Nephron progenitor cell (in vitro differentiated cells): Measurements from ENCODE around the gene GJB3.
A peak's percentile ranks its signal among the peaks of the same experiment; 100 is the strongest.

Source experiments
- DNase-seq: peaks from one replicate; pipeline ENCODE4 v3.0.0; 2021
- H3K27ac Mint-ChIP-seq: 2 replicates; pipeline ENCODE4 v1.8.0; 2021; ENCODE audit warnings: mild to moderate bottlenecking, moderate library complexity, mixed read lengths
- H3K27me3 Mint-ChIP-seq: 2 replicates; pipeline ENCODE4 v1.8.0; 2021; ENCODE audit warnings: mild to moderate bottlenecking, low read depth, mixed read lengths; ENCODE audit not compliant: poor library complexity
- H3K36me3 Mint-ChIP-seq: 2 replicates; pipeline ENCODE4 v1.8.0; 2021; ENCODE audit warnings: low read depth, mixed read lengths
- H3K4me1 Mint-ChIP-seq: 2 replicates; pipeline ENCODE4 v1.8.0; 2021; ENCODE audit warnings: mixed read lengths
- H3K4me3 Mint-ChIP-seq: 2 replicates; pipeline ENCODE4 v1.8.0; 2021; ENCODE audit warnings: mild to moderate bottlenecking, moderate library complexity, mixed read lengths
- H3K9me3 Mint-ChIP-seq: 2 replicates; pipeline ENCODE4 v1.8.0; 2021; ENCODE audit warnings: mild to moderate bottlenecking, moderate library complexity, mixed read lengths
- CTCF ChIP-seq: fragments of 200-600 bp; sonication (generic); IDR thresholded peaks from 2 replicates; pipeline ENCODE4 v1.5.0; 2021; ENCODE audit warnings: antibody characterized with exemption

Gene GJB3

GRCh38 chr1:34790985-34791384 lies 10.0 kb downstream of the GJB3 start:
- Mint-ChIP-seq H3K4me3 (no peak overlapping the region), H3K4me1 (peaks cover 9% of the 10 kb centered on the region), H3K9me3 (no peaks in the 10 kb centered on the region), H3K27me3 (peaks cover 81% of the 10 kb centered on the region), H3K27ac (no peak overlapping the region), H3K36me3 (no peaks in the 10 kb centered on the region)
- no peak for TF ChIP-seq CTCF
- DNase-seq = no peak

- H3K9me3 Mint-ChIP-seq = no peaks in the 10 kb centered on the region
- H3K27ac Mint-ChIP-seq = no peak overlapping the region
- H3K36me3 Mint-ChIP-seq = no peaks in the 10 kb centered on the region
- H3K4me1 Mint-ChIP-seq = peaks cover 22% of the 10 kb centered on the region
- peak overlapping the region; percentile 58 for H3K4me3 Mint-ChIP-seq
- peaks cover 83% of the 10 kb centered on the region for H3K27me3 Mint-ChIP-seq
- no peak for TF ChIP-seq CTCF
- DNase-seq = no peak
These were observed 11.4 kb downstream of the GJB3 start for GRCh38 chr1:34792424-34792823.

- Mint-ChIP-seq H3K27me3 (peaks cover 81% of the 10 kb centered on the region), H3K36me3 (no peaks in the 10 kb centered on the region), H3K4me3 (peak within 1 kb of the TSS; percentile 58), H3K9me3 (no peaks in the 10 kb centered on the region), H3K27ac (no peak within 1 kb of the TSS), H3K4me1 (peaks cover 22% of the 10 kb centered on the region)
- DNase-seq = peak; percentile 30
- TF ChIP-seq CTCF = no peak
These were observed 12.1 kb downstream of the GJB3 start, which contains the start of gene GJA4 for GRCh38 chr1:34792868-34793727. TSS of gene GJA4 (plus strand) at chr1:34792999. CDS start at chr1:34794214, 1,215 bp downstream.

GRCh38 chr1:34794001-34794789 lies 13.2 kb downstream of the GJB3 start:
- no peaks in the 10 kb centered on the region for H3K9me3 Mint-ChIP-seq
- TF ChIP-seq CTCF = no peak
- no peak for DNase-seq
- H3K4me3 Mint-ChIP-seq = no peak overlapping the region
- no peaks in the 10 kb centered on the region for H3K36me3 Mint-ChIP-seq
- H3K27me3 Mint-ChIP-seq = peaks cover 77% of the 10 kb centered on the region
- peaks cover 22% of the 10 kb centered on the region for H3K4me1 Mint-ChIP-seq
- no peak overlapping the region for H3K27ac Mint-ChIP-seq

- no peak for TF ChIP-seq CTCF
- H3K36me3 Mint-ChIP-seq = no peaks in the 10 kb centered on the region
- no peak overlapping the region for H3K27ac Mint-ChIP-seq
- peaks cover 73% of the 10 kb centered on the region for H3K27me3 Mint-ChIP-seq
- H3K9me3 Mint-ChIP-seq = no peaks in the 10 kb centered on the region
- DNase-seq = no peak
- no peak overlapping the region for H3K4me3 Mint-ChIP-seq
- H3K4me1 Mint-ChIP-seq = peaks cover 22% of the 10 kb centered on the region
These were observed 13.8 kb downstream of the GJB3 start for GRCh38 chr1:34794790-34795180.
